Mucosa of rectum (tissue), 2 donors: ENCODE measurements around the gene CYFIP1.
A peak's percentile ranks its signal among the peaks of the same experiment; 100 is the strongest.

Experiments used
- H3K27ac ChIP-seq, 2 donors: one replicate each; pipeline ENCODE4 v1.7.0; 2013; ENCODE audit warnings: inconsistent platforms in 2 of 2, low read depth in 2 of 2, low read length in 2 of 2
- H3K27me3 ChIP-seq, 2 donors: one replicate each; pipeline ENCODE4 v1.7.0; 2013; ENCODE audit warnings: low read length in 2 of 2; ENCODE audit not compliant: control insufficient read depth in 2 of 2, insufficient read depth in 2 of 2
- H3K36me3 ChIP-seq, 2 donors: one replicate each; pipeline ENCODE4 v1.7.0; 2013; ENCODE audit warnings: low read length in 2 of 2; ENCODE audit not compliant: control insufficient read depth in 2 of 2, insufficient read depth in 2 of 2
- H3K4me1 ChIP-seq, 2 donors: one replicate each; pipeline ENCODE4 v1.7.0; 2013; ENCODE audit warnings: low read length in 2 of 2, mild to moderate bottlenecking in 1 of 2; ENCODE audit not compliant: control insufficient read depth in 2 of 2, insufficient read depth in 2 of 2
- H3K4me3 ChIP-seq, 2 donors: one replicate each; pipeline ENCODE4 v1.7.0; 2013; ENCODE audit warnings: low read length in 2 of 2
- H3K9ac ChIP-seq, 2 donors: one replicate each; pipeline ENCODE4 v1.7.0; 2013; ENCODE audit warnings: low read length in 2 of 2, low read depth in 1 of 2, mild to moderate bottlenecking in 1 of 2
- H3K9me3 ChIP-seq, 2 donors: one replicate each; pipeline ENCODE4 v1.7.0; 2013; ENCODE audit warnings: low read length in 2 of 2; ENCODE audit not compliant: control insufficient read depth in 2 of 2
- donor health status: healthy.
- donor health status: Normal muscosa, but diverticular disease.

CYFIP1 gene

DNA sequence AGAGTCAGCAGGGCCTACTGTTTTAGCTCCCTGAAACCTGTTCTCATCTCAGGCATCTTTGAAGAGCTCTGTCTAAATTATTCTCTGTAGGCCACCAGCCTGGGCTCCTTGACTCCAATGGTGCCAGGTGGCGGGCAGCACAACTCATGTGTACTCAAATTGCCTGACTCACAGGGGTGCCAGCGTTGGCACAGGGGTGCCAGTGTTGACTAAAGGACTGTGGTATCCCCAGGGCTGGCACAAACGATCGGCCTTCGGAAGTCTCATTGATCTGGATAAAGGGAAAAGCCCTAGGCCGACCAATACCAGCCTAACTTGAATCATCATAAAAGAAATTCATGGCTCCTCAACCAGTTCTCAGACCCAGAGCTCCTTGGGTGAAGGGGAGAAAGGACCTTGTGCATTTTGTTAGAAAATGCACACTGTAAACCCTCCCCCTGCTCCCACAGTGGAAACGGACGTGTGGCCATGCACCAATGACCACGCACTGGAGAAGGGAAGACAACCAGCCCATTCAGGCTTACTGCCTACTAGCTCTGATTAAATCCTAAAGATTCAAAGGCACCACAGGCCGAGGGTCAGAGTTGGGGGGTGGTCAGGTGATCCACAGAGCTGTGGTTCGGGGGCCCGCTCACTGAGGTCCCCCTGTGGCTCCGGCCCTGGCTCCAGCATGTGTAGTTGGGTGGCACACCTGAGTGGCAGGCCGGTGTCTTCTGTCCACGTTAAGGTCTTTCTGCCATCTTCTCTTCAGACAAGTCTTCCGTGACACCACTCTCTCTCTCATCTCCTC is 72.8 kb downstream of the CYFIP1 start:
- no peak overlapping the region for H3K27ac ChIP-seq
- no peaks in the 10 kb centered on the region for H3K27me3 ChIP-seq
- peaks cover 52 to 55% of the 10 kb centered on the region in 2 donors for H3K36me3 ChIP-seq
- no peaks in the 10 kb centered on the region for H3K4me1 ChIP-seq
- no peak overlapping the region for H3K9ac ChIP-seq
- no peaks in the 10 kb centered on the region for H3K9me3 ChIP-seq
- H3K4me3 ChIP-seq, result no peak overlapping the region

DNA sequence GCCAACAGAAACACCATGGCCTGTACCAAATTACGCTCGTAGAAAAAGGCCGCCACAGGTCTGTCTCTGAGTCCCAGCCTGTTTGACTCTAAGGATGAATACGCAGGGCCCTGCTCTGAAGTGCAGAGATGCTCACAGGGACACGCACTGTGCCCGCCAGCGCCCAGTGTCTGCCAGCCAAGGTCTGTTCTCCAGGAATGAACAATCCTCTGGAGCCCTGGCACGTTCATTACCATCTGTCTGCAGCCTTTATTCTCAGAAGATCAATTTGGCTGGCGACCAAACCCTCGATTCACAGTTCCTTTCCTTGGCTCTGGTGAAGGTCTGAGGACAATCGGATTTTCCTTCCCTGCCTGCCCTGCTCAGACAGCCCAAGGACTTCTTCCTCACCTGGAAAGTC is 75.4 kb downstream of the CYFIP1 start:
- Histone ChIP-seq H3K4me3 (no peak overlapping the region), H3K4me1 (no peaks in the 10 kb centered on the region), H3K36me3 (peaks cover 35 to 49% of the 10 kb centered on the region in 2 donors), H3K27me3 (no peaks in the 10 kb centered on the region), H3K9ac (no peak overlapping the region), H3K9me3 (no peaks in the 10 kb centered on the region), H3K27ac (no peak overlapping the region)

DNA sequence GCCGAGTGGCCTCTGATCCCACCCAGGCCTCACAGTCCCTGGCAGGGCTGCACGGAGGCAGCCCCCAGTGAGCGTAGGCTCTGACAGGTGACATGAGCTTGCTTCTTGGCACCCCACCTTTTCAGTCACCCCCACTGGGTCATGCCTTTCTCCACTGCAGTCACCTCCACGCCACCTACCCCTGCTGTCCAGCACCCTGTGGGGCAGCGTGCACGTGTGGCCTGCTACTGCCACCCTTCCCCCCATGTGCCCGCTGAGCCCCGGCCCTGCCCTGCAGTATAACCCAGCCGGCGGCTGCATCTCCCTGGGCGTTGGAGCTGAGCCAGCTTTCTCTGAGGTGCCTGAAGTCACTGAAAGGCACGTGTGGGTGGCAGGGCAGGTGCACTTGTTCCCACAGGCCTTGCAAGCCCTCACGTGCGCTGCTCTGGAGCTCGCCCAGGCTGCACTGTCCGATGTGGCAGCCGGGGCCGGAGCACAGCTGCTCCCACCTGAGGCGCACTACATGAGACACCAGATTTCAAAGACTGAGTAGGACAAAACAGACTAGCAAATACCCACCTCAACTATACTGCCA is 76.1 kb downstream of the CYFIP1 start:
- H3K9ac ChIP-seq, result no peak overlapping the region
- H3K27ac ChIP-seq, result no peak overlapping the region
- no peaks in the 10 kb centered on the region for H3K4me1 ChIP-seq
- H3K27me3 ChIP-seq, result no peaks in the 10 kb centered on the region
- no peaks in the 10 kb centered on the region for H3K9me3 ChIP-seq
- peaks cover 35 to 46% of the 10 kb centered on the region in 2 donors for H3K36me3 ChIP-seq
- no peak overlapping the region for H3K4me3 ChIP-seq

DNA sequence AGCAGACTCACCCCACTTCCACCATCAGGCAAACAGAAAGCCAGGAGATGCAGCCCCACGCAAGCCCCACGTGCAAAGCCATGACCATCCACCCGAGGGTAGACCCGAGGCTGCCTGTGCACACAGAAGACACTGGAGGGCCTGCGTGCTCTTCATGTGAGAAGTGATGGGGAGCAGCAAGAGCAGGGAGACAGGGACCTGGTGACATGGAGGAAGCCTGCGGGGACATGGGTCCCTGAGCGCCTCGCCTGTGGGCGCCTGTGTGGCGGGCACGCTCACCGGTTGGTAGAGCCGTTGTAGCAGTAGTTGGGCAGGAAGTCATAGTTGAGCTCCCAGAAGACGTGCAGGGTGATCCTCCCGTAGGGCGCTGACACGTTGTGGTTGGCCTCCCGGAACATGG is 76.7 kb downstream of the CYFIP1 start:
- Histone ChIP-seq H3K4me3 (no peak overlapping the region), H3K27ac (no peak overlapping the region), H3K9ac (no peak overlapping the region), H3K36me3 (peaks cover 31 to 39% of the 10 kb centered on the region in 2 donors), H3K4me1 (no peaks in the 10 kb centered on the region), H3K27me3 (no peaks in the 10 kb centered on the region), H3K9me3 (no peaks in the 10 kb centered on the region)

DNA sequence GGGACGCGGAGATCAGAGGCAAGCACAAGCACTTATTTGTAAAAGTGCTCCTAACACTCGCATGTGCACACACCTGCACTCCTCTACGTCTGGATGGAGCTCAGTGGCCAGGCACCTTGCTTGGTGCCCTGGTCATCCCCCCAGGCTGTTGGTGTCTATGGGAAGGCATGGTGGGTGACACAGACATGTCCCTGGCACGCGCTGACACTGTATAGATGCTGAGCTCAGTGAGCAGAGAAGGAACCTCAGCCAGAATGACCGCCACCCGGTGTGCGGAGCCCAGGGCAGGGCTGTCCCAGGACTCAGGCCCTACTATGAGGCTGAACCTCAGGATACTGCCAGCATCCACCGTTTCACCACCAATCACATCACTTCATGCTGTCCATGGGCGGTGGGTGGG is 77.2 kb downstream of the CYFIP1 start:
- H3K27me3 ChIP-seq, result no peaks in the 10 kb centered on the region
- H3K36me3 ChIP-seq, result peaks cover 31 to 37% of the 10 kb centered on the region in 2 donors
- H3K4me1 ChIP-seq, result no peaks in the 10 kb centered on the region
- H3K4me3 ChIP-seq, result no peak overlapping the region
- no peak overlapping the region for H3K9ac ChIP-seq
- H3K27ac ChIP-seq, result no peak overlapping the region
- H3K9me3 ChIP-seq, result no peaks in the 10 kb centered on the region

DNA sequence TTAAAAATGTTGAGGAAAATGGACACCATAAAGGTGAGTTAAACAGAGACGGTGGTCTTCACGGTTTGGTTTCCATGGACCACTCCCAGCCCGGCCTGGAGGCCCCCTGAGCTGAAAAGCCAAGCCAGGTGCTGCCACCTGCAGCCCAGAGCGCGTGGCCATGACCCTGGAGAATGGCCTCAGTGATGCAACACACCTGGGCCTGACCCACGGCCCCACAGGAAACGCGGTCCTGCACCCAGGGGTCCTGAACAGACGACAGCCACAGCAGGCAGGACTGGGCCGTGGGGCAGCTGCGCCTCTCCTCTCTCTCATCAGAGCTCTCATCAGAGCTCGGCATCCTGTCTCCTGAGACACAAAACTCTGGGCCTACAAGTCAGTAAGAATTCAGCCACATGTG is 77.6 kb downstream of the CYFIP1 start:
- Histone ChIP-seq H3K4me3 (no peak overlapping the region), H3K4me1 (no peaks in the 10 kb centered on the region), H3K9ac (no peak overlapping the region), H3K9me3 (no peaks in the 10 kb centered on the region), H3K27ac (no peak overlapping the region), H3K27me3 (no peaks in the 10 kb centered on the region), H3K36me3 (peaks cover 33 to 34% of the 10 kb centered on the region in 2 donors)

DNA sequence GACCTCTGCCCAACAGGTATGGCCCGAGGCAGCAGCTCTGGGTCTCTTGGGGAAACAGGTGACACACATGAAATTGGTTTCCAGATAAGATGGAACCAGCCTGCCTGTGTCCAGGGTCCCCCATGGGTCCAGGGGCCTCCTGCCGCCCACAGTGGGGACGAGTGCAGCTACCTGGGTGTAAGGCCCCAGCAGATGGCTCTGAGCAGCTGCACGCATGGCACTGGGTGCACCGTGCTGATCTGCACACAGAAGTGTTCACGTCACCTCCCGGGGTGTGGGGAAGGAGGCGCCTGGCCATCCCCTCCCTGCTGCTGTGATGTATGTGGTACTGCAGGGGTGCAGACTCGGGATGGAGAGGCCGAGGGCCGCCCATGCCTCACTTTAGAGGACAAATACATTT is 78.1 kb downstream of the CYFIP1 start:
- H3K27ac ChIP-seq, result no peak overlapping the region
- no peak overlapping the region for H3K9ac ChIP-seq
- H3K36me3 ChIP-seq, result peaks cover 30 to 38% of the 10 kb centered on the region in 2 donors
- H3K9me3 ChIP-seq, result no peaks in the 10 kb centered on the region
- no peaks in the 10 kb centered on the region for H3K27me3 ChIP-seq
- no peaks in the 10 kb centered on the region for H3K4me1 ChIP-seq
- H3K4me3 ChIP-seq, result no peak overlapping the region

DNA sequence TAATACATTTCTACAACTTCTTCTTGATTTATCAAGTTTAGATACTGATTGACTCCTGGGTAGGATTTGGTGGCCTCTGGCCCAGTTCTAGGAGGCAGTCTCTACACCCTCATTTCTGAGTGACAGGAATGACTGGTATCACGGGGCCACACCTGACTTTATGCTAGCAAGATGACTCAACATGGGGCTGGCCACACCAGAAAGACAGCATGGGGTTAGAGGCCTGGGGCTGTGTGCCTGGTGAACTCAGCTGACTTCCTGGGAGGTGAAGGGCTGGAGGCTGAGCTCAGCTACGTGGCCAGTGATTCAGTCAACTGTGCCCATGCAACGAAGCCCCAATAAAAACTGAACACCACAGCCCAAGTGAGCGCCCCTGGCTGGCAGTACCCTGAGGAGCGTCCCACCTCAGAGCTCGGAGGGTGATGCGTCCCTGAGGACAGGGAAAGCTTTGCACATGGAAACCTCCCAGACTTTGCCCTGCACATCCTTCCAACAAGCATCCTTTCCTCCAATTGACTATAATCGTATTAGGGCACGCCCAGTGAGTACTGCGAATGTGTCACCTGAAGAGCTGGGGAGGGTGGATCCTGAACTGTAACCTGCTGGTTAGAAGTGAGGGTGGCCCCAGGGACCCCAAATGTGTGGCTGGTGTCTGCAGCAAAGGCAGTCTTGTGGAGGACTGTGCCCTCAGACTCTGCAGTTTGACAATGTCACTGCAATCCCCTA is 84.5 kb downstream of the CYFIP1 start:
- H3K27me3 ChIP-seq, result no peaks in the 10 kb centered on the region
- no peak overlapping the region for H3K4me3 ChIP-seq
- no peak overlapping the region for H3K9ac ChIP-seq
- H3K27ac ChIP-seq, result peak overlapping the region; percentile 80 to 82
- H3K4me1 ChIP-seq, result peaks cover 0 to 7% of the 10 kb centered on the region in 2 donors
- H3K36me3 ChIP-seq, result peaks cover 31 to 37% of the 10 kb centered on the region in 2 donors
- H3K9me3 ChIP-seq, result no peaks in the 10 kb centered on the region

DNA sequence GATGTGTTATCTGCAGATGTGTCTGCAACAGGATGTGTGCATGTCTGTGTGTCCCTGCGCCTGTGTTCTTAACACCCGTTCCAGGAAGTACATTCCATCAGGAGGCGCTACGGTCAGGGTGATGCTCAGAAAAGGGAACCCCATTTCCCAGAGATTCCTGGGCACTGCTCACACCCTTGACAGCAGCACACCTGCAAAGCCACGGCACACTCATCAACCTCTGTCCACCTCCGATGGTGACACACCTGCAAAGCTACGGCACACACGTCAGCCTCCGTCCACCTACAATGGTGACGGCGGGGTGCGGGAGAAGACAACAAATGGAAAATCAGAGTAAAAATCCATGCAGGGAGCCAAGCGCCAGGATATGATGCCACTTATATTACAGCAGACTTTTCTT is 86.3 kb downstream of the CYFIP1 start:
- Histone ChIP-seq H3K4me3 (no peak overlapping the region), H3K9ac (no peak overlapping the region), H3K27me3 (no peaks in the 10 kb centered on the region), H3K36me3 (peaks cover 25 to 31% of the 10 kb centered on the region in 2 donors), H3K27ac (no peak overlapping the region), H3K4me1 (peaks cover 0 to 7% of the 10 kb centered on the region in 2 donors), H3K9me3 (no peaks in the 10 kb centered on the region)

DNA sequence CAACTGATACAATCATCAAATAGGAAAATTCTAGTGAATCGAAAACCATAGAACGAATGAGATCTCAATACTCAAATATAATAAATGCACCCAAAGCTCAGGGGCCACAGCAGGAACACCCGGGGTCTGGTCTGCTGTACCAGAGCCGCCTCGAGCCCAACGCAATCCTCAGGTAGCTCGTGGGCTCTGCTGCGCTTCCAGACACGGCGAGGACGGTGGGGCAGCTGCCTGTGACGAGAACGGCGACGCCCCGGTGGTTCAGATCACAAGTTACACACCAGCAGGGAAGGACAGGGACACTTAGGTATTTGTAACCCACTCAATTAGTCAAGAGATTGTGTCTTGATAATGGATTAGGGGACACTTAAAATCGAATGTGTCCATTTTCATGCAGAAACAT is 87.1 kb downstream of the CYFIP1 start:
- H3K9ac ChIP-seq, result no peak overlapping the region
- no peaks in the 10 kb centered on the region for H3K27me3 ChIP-seq
- H3K36me3 ChIP-seq, result peaks cover 25 to 33% of the 10 kb centered on the region in 2 donors

More for the DNA sequence above, 87.1 kb downstream of the CYFIP1 start:
- Histone ChIP-seq H3K9me3 (no peaks in the 10 kb centered on the region), H3K4me3 (no peak overlapping the region), H3K4me1 (peaks cover 0 to 7% of the 10 kb centered on the region in 2 donors), H3K27ac (no peak overlapping the region)
